GM21825 (cell line): ENCODE measurements around the gene SNRNP48.

ENCODE experiments used
- ATAC-seq: cut with Tn5 transposase; IDR thresholded peaks from one replicate; pipeline ENCODE4 v1.9.1; 2021; ENCODE audit warnings: mild to moderate bottlenecking, moderate library complexity; ENCODE audit not compliant: unreplicated experiment

The SNRNP48 gene

GRCh38 chr6:7558781-7559180 is 31.2 kb upstream of the SNRNP48 start:
- no peak for ATAC-seq

- no peak for ATAC-seq
These were observed 30.8 kb upstream of the SNRNP48 start for GRCh38 chr6:7559196-7559595.

- ATAC-seq = no peak
These were observed 30.2 kb upstream of the SNRNP48 start for GRCh38 chr6:7559651-7560385.

GRCh38 chr6:7561153-7561964 is 28.6 kb upstream of the SNRNP48 start:
- ATAC-seq = no peak

GRCh38 chr6:7562769-7563168 is 27.2 kb upstream of the SNRNP48 start:
- no peak for ATAC-seq

GRCh38 chr6:7566107-7566506 is 23.9 kb upstream of the SNRNP48 start:
- no peak for ATAC-seq

GRCh38 chr6:7566617-7567173 is 23.3 kb upstream of the SNRNP48 start:
- ATAC-seq = no peak

GRCh38 chr6:7568021-7568420 is 22.0 kb upstream of the SNRNP48 start:
- no peak for ATAC-seq

GRCh38 chr6:7569082-7569481 is 20.9 kb upstream of the SNRNP48 start:
- ATAC-seq = no peak

GRCh38 chr6:7572213-7572943 is 17.6 kb upstream of the SNRNP48 start:
- no peak for ATAC-seq

- no peak for ATAC-seq
These were observed 15.5 kb upstream of the SNRNP48 start for GRCh38 chr6:7574500-7574899.

GRCh38 chr6:7578516-7578915 is 11.5 kb upstream of the SNRNP48 start:
- no peak for ATAC-seq

- no peak for ATAC-seq
These were observed 11.1 kb upstream of the SNRNP48 start for GRCh38 chr6:7578931-7579330.

GRCh38 chr6:7579851-7580250 is 10.1 kb upstream of the SNRNP48 start:
- no peak for ATAC-seq

GRCh38 chr6:7580537-7580926 is 9.5 kb upstream of the SNRNP48 start:
- ATAC-seq = no peak

GRCh38 chr6:7580927-7581618 is 8.9 kb upstream of the SNRNP48 start:
- ATAC-seq = no peak

GRCh38 chr6:7585287-7585930 is 4.6 kb upstream of the SNRNP48 start:
- no peak for ATAC-seq

- ATAC-seq = no peak
These were observed 2.3 kb upstream of the SNRNP48 start for GRCh38 chr6:7587631-7588100.

- no peak for ATAC-seq
These were observed 1.5 kb upstream of the SNRNP48 start for GRCh38 chr6:7588506-7588905.

GRCh38 chr6:7589221-7589620 is 777 bp upstream of the SNRNP48 start:
- ATAC-seq = no peak
